Measurements from ENCODE around the gene NRXN3. TPM values are rescaled to one million over a fixed set of nuclear protein-coding genes. Genes with fewer than 3 reads are reported as not detected.

NRXN3 gene
- total and polyA plus RNA-seq, 2 experiments from 2014 or later, result 5.7 to 7.1 TPM

DNA sequence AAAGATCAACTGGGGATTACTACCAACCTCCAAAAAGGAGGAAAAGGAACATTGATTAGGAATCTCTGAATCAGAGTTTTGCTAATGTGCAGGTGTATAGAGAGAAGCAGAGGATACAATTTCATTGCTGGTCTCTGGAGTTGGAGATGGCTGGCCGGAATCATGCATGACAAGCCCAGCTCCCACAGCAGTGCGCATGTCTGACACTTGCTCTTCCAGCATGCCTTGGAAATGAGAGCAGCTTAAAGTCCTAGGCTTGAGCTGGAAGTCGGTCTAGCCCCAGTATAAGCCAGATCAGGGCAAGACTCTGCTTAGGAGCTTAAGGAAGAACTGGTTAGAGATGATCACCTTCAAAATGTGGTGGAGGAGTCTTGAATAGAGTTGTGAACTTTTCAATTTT lies 1298.3 kb downstream of the NRXN3 start:
- Histone ChIP-seq H3K4me3 (no peak overlapping the region), H3K4me1 (ENCODE audit: insufficient read depth) (no peaks in the 10 kb centered on the region), H3K27ac (no peak overlapping the region), H3K27me3 (no peaks in the 10 kb centered on the region), H3K9me3 (ENCODE audit: low read depth) (no peaks in the 10 kb centered on the region), H2AFZ (no peak overlapping the region), H3K9me2 (replicated peaks; ENCODE audit: insufficient read depth) (no peaks in the 10 kb centered on the region), H3K4me2 (no peak overlapping the region), H4K20me1 (ENCODE audit: insufficient read depth, poor library complexity, severe bottlenecking) (no peaks in the 10 kb centered on the region), H3K36me3 (replicated peaks; ENCODE audit: insufficient read depth, low read depth) (no peaks in the 10 kb centered on the region), H3K79me2 (no peaks in the 10 kb centered on the region)
- no peak for DNase-seq (ENCODE audit: low spot score)
- WGBS (ENCODE audit: low lambda C conversion rate, missing lambda C conversion rate), result 86% methylated on average over 3 of the region's 3 CpGs
- TF ChIP-seq EZH2 (IDR thresholded peaks at IDR 0.05; ENCODE audit: borderline replicate concordance) (no peak), EZH2phosphoT487 (IDR thresholded peaks at IDR 0.05; ENCODE audit: low read depth, severe bottlenecking, unreplicated experiment) (no peak)
- TF ChIP-seq, protein P1, sequence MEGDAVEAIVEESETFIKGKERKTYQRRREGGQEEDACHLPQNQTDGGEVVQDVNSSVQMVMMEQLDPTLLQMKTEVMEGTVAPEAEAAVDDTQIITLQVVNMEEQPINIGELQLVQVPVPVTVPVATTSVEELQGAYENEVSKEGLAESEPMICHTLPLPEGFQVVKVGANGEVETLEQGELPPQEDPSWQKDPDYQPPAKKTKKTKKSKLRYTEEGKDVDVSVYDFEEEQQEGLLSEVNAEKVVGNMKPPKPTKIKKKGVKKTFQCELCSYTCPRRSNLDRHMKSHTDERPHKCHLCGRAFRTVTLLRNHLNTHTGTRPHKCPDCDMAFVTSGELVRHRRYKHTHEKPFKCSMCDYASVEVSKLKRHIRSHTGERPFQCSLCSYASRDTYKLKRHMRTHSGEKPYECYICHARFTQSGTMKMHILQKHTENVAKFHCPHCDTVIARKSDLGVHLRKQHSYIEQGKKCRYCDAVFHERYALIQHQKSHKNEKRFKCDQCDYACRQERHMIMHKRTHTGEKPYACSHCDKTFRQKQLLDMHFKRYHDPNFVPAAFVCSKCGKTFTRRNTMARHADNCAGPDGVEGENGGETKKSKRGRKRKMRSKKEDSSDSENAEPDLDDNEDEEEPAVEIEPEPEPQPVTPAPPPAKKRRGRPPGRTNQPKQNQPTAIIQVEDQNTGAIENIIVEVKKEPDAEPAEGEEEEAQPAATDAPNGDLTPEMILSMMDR (IDR thresholded peaks at IDR 0.05; ENCODE audit: poor library complexity), result no peak

DNA sequence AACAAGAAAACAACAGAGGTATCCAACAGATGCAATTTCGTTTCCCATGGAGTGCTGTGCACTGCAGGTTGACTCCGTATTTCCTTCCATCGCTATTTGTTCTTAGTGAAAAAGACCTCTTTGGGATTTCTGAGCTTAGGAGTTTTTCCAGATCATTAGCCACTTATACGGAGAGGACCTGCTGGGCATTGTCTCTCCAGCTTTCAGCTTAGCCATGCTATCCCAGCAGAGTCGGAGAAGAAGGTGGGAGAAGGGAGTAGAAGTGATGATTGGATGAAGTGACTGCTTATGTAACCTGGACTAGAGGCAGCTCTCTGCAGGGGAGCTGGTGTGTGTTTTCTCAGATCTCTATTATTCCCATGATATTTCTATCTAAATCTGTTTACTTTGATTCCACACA lies 1303.5 kb downstream of the NRXN3 start:
- Histone ChIP-seq H3K4me2 (no peak overlapping the region), H2AFZ (no peak overlapping the region), H3K9me3 (ENCODE audit: low read depth) (no peaks in the 10 kb centered on the region), H3K27ac (no peak overlapping the region), H4K20me1 (ENCODE audit: insufficient read depth, poor library complexity, severe bottlenecking) (no peaks in the 10 kb centered on the region), H3K9me2 (replicated peaks; ENCODE audit: insufficient read depth) (no peaks in the 10 kb centered on the region), H3K4me1 (ENCODE audit: insufficient read depth) (no peaks in the 10 kb centered on the region), H3K4me3 (no peak overlapping the region), H3K27me3 (no peaks in the 10 kb centered on the region), H3K36me3 (replicated peaks; ENCODE audit: insufficient read depth, low read depth) (no peaks in the 10 kb centered on the region), H3K79me2 (no peaks in the 10 kb centered on the region)
- no peak for TF ChIP-seq EZH2 (IDR thresholded peaks at IDR 0.05; ENCODE audit: borderline replicate concordance)
- TF ChIP-seq, protein P1 (IDR thresholded peaks at IDR 0.05; ENCODE audit: poor library complexity), result no peak
- no peak for TF ChIP-seq EZH2phosphoT487 (IDR thresholded peaks at IDR 0.05; ENCODE audit: low read depth, severe bottlenecking, unreplicated experiment)
- 91% methylated on average over 5 of the region's 5 CpGs for WGBS (ENCODE audit: low lambda C conversion rate, missing lambda C conversion rate)
- DNase-seq (ENCODE audit: low spot score), result no peak

DNA sequence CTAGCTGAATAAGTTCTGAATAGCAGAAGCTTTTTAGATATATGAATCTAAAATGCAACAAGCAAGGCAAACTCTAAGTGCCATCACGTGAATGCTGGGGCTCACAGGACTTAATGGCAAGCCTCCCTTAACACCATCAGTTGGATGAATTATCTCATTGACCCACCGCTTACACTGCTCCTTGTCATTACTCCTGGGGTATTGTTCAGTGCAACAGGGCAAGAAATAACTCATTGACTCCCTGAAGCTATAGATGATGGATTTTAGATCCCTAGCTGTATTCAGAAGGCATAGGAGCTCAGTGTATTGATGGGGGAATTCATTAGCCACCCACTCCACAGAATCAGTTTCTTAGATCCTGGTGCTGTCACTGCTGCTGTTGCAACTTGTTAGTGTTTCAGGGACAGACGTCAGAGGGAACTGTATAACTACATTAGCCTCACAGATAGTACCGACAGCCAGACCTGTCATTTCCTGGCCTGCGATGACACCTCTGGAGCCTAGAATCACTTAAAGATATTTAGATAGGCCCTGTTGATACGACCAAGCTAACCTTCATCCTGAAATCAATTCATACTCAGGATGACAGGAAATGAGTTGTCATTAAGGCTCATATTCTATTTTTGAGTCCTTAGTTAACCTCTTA lies 1305.8 kb downstream of the NRXN3 start:
- H3K36me3 ChIP-seq (replicated peaks; ENCODE audit: insufficient read depth, low read depth), result no peaks in the 10 kb centered on the region
- no peak for DNase-seq (ENCODE audit: low spot score)
- H4K20me1 ChIP-seq (ENCODE audit: insufficient read depth, poor library complexity, severe bottlenecking), result no peaks in the 10 kb centered on the region
- H3K79me2 ChIP-seq, result no peaks in the 10 kb centered on the region
- H3K9me2 ChIP-seq (replicated peaks; ENCODE audit: insufficient read depth), result no peaks in the 10 kb centered on the region
- H3K4me3 ChIP-seq, result no peak overlapping the region
- H2AFZ ChIP-seq, result no peak overlapping the region
- TF ChIP-seq EZH2phosphoT487 (IDR thresholded peaks at IDR 0.05; ENCODE audit: low read depth, severe bottlenecking, unreplicated experiment), result no peak
- TF ChIP-seq, protein P1 (IDR thresholded peaks at IDR 0.05; ENCODE audit: poor library complexity), result no peak
- no peak for TF ChIP-seq EZH2 (IDR thresholded peaks at IDR 0.05; ENCODE audit: borderline replicate concordance)
- no peaks in the 10 kb centered on the region for H3K27me3 ChIP-seq
- no peaks in the 10 kb centered on the region for H3K4me1 ChIP-seq (ENCODE audit: insufficient read depth)
- no peaks in the 10 kb centered on the region for H3K9me3 ChIP-seq (ENCODE audit: low read depth)
- WGBS (ENCODE audit: low lambda C conversion rate, missing lambda C conversion rate), result 80% methylated on average over 6 of the region's 6 CpGs
- H3K27ac ChIP-seq, result no peak overlapping the region
- no peak overlapping the region for H3K4me2 ChIP-seq
